Colon (tissue), 2 donors: ENCODE measurements around the gene ABCC1.
"Not testable (repeated sequence)": the region's sequence is repeated elsewhere in the genome, so short reads cannot be mapped to it uniquely, and the experiment has no call there.

Experiments
- FAIRE-seq: peaks from 2 replicates; lab custom pipeline; 2012; peaks lifted over from hg19 to GRCh38; lab: Jason Lieb, UNC
- donor health status: control.
- donor health status: control.

ABCC1 gene

DNA sequence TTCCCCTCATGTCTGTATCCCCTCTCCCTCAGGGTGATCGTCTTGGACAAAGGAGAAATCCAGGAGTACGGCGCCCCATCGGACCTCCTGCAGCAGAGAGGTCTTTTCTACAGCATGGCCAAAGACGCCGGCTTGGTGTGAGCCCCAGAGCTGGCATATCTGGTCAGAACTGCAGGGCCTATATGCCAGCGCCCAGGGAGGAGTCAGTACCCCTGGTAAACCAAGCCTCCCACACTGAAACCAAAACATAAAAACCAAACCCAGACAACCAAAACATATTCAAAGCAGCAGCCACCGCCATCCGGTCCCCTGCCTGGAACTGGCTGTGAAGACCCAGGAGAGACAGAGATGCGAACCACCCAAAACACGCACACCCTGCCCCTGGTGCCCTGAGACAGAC, 191.7 kb downstream of the ABCC1 start:
- no peak for FAIRE-seq

DNA sequence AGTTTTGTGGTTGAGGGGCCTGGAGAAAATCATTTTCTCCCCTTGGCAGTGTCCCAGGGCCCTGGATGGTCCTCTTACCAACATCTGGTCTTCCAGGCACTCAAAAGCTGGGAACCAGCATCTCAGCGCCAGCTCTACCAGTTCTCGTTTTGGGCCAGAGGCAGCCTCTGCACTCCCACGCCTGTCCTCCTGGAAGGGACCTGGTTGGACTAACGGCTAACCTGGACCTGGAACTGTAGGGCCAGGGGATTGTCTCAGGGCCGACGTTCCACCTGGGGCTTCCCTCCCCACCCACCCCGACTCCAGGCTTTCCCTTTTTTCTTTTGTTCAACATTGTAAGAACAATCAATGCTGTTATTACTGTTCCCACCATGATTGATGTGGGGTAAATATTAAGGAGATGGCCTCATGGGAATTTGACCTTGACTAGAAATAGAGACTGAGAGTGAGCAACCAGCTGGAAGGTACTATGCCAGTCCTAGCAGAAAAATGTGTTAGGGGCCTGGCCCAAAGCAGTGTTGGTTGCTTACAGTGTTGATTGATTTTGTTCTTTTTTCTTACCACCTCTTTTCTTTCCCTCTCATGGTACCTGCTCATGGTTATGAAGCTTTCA, 192.5 kb downstream of the ABCC1 start:
- no peak for FAIRE-seq

DNA sequence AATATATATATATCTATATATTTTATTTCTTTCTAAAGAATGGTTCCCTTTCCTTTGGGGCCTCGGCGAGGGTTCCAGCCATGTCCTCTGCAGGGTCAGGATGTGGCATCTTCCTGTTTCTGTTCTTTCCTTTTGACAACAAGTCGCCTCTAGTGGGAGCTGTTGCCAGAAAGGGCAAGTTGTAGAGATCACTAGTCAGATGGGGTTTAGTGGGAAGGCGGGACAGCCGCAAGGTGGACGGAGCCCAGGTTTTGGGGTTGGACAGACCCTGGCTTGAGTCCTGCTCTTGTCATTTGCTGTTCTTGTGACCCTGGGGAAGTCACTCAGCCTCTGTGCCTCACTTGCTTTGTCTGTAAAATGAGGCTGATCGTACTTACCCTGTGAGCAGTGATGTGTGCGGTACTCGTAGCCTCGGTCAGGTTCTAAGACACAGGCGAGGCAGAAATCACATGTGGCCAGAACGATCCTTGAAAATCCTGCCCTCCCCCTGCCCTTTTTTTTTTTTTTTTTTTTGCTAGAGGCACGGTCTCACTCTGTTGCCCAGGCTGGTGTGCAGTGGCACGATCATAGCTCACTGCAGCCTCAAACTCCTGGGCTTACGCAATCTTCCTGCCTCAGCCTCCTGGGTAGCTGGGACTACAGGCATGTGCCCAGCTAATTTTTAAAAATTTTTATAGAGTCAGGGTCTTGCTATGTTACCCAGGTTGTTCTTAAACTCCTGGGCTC, 193.8 kb downstream of the ABCC1 start:
- FAIRE-seq = no peak

DNA sequence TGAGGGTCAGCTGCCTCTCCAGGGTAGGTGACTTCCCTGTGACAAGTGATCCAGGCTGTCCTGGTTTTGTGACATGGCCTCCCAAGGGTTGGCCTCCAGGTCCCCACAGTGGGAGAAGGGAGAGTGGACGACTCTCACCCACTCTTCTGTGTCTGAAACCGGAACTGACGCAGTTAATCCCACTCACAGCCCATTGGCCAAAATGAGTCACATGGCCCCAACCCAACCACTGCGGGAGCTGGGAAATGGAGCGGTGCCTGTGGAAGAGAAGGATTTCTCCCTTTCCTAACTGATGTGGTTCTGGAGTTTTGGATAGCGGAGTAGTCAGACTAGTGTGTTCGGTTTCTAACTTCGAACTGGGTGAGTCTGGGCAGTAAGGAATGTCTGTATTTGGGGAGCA, 194.5 kb downstream of the ABCC1 start:
- no peak for FAIRE-seq

DNA sequence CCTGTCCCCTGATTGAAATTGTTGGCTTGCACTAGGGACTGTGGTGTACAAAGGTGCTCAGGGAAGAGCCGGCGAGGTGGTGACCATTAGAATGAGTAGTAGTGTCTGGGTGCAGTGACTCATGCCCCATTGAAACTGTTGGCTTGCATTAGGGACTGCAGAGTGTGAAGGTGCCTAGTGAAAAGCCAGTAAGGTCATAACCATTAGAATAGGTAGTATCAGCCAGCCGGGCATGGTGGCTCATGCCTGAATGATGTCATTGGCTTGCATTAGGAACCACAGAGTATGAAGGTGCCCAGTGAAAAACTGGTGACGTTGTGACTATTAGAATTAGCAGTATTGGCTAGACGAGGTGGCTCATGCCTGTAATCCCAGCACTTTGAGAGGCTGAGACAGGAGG, 195.0 kb downstream of the ABCC1 start:
- no peak for FAIRE-seq

DNA sequence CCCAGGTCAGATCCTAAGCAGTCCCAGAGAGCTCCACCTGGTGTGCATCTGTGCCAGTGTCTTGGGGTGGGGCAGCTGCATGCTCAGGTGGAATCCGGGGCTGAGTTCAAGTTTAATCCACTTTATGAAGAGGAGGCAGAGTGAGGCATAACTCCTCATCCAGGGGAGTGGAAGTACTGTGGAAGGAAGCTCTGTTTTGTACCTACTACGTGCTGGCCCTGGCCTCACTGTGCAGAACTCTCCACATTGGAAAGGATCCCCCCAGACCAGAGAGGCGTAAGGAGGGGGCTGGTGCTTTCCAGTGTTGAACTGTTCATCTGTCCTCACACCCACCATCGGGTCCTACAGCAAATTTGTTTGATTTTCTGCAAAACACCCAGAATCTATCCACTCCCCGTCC, 195.9 kb downstream of the ABCC1 start:
- FAIRE-seq = no peak

DNA sequence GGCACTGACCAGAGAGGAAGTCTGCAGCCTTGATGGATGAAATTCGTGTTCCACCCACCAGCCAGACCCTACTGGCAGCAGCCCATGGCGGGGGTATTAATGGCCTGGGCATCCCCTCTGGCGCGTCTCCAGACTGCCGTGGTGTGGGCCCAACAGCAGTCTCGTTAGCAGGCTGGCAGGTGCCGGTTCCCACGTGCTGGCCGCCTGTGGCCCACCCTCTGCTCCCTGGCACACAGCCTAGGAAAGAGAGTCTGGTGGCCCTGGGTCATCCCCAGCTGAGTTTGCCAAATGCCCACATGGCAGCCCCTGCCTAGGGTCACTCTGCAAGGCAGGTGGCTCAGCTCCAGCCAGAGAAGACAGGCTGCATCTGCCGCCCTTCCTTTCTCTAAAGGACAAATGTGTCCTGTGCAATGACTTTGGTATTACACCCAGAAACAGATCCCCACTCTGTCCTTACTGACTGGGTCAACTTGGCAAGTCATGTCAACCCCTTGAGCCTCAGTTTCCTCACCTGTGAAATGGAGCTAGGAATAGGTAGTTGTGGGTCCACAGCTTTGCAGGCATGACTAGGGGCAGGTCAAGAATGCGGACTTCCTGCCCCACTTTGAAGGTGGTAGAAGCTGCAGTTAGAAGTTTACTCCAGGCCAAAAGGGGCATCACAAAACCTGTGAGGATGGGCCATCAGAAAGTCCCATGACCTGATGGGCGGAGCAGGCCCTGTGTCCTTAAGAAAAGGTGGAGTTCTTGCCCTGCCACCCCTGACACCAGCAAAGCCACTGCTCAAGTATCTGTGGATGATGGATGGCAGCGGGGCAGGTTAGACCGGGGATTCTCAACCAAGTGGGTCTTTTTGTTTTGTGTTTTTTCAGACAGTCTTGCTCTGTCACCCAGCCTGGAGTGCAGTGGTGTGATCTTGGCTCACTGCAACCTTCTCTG, 197.2 kb downstream of the ABCC1 start:
- no peak for FAIRE-seq

DNA sequence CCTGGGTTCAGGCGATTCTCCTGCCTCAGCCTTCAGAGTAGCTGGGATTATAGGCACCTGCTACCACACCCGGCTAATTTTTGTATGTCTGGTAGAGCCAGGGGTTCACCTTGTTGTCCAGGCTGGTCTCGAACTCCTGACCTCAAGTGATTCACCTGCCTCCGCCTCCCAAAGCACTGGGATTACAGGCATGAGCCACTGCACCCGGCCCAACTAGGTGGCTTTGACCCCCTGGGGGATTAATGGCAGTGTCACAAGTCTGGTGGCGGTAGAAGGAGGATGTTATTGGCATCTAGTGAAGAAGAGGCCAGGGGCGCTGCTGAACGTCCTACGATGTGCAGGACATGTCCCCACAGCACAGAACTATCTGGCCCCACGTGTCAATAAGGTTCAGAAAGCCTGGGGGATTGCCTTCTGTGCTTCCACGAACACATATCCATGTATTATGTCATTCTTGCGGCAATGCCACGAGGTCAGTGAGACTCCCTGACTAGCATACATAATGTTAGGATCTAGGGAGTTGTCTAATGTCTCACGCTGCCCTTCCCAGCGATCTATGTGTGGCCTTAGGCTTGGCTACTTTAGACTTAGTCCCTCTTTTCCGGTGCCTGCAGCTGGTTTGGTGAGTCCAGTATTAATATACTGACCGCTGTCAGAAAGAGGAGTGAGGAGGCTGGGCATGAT, 198.0 kb downstream of the ABCC1 start:
- FAIRE-seq = no peak

DNA sequence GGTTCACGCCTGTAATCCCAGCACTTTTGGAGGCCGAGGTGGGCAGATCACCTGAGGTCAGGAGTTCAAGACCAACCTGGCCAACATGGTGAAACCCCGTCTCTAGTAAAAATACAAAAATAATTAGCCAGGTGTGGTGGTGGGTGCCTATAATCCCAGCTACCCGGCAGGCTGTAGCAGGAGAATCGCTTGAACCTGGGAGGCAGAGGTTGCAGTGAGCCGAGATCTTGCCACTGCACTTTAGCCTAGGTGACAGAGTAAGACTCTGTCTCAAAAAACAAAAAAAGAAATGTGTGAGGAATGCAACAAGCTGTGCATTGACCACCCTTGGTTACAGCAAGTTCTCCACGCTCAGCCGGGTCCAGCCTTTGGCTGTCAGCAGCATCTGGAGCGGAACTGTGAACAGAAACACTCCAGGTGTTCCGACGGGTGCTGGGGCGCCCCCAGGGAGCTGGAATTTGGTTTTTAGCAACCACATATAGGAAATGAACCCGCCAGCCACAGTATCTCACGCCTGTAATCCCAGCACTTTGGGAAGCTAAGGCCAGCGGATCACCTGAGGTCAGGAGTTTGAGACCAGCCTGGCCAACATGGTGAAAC, 198.7 kb downstream of the ABCC1 start:
- not testable (repeated sequence) for FAIRE-seq

DNA sequence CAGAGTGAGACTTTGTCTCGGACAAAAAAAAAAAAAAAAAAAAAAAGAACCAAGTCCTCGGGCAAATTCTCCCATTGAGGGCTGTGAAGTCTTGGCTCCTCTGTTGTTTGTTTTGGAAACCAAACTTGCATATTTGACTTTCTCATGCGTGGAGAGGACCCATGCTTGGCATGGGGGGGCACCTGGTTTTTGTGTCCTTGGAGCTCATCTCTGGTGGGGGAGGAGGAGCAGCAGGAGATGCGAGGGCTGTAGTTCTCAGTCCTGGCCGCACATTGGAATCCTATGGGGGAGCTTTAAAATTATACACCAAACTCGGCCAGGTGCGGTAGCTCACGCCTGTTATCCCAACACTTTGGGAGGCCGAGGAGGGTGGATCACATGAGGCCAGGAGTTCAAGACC, 199.3 kb downstream of the ABCC1 start:
- FAIRE-seq = no peak

DNA sequence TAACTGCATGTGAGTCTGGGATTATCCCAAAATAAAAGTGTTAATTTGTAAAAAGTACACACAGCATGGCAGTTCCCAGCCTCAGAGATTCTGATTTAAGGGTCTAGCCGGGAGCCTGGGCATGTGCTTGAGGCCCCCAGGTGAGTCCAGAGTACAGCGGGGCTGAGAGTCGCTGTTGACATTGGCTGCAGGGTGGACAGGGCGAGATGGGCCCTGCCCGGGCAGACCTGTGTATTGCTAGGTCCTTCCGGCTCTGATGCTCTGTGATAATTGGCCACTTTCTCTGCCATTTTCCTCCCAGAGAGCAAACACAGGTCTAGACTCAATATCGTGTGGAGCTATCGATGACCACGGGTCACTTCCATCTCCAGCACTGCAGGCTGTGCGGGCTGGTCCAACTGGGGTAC, 200.3 kb downstream of the ABCC1 start:
- FAIRE-seq = no peak

DNA sequence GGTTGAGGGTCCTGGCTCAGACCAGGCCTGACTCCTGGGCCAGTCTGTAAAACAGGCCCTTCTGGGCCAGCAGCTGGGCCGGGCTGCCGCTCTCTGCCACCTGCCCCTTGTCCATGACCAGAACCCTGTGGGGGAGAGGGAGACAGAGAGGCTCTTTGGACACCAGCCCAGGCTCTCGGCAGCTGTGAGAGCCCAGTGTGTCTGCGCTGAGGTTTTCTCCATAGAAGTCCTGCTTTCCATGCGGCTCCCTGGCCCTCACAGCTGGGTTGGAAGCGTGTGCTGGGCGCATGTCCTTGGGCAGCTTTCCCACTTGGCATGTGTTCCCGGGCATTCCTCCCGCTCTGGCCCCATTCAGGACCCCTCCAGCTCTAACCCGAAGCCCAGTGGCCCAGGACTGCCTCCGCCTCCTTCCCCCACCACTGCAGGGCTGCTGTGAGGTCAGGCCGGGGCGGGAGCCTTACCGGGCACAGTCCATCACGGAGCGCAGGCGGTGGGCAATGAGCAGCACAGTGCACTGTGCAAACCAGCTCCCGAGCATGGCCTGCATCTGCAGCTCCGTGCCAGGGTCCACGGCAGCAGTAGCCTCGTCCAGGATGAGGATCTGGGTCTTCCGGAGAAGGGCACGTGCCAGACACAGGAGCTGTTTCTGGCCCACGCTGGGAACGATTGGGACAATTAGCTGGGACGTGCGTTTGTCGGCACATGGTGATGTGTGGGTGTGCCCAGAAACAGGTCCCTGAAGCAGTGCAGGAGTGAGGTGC, 200.9 kb downstream of the ABCC1 start:
- FAIRE-seq = no peak

DNA sequence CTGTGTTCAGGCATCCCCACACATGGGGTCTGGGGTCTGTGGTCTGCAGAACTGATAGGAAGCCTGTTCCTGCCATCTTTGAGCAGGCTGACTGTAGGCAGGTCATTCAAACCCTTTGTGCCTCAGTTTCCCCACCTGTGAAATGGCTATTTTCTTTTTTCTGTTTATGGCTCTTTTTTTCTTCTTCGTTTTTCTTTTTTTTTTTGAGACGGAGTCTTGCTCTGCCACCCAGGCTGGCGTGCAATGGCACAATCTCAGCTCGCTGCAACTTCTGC, 201.4 kb downstream of the ABCC1 start:
- FAIRE-seq = no peak

DNA sequence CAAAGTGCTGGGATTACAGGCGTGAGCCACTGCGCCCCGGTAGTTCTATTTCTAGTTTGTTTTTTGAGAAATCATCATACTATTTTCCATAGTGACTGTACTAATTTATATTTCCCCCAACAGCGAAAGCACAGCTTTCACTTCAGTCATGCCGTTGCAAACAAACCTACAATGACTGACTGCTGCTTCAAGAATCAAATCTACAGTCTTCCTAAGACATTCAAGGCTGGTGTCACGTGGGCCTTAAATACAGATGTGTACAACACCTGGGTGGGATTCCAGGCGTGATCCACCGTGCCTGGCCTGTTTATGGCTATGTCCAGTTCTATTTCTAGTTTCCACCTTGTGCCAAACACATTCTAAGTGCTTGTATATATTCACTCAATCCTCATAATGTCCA, 201.9 kb downstream of the ABCC1 start:
- no peak for FAIRE-seq

DNA sequence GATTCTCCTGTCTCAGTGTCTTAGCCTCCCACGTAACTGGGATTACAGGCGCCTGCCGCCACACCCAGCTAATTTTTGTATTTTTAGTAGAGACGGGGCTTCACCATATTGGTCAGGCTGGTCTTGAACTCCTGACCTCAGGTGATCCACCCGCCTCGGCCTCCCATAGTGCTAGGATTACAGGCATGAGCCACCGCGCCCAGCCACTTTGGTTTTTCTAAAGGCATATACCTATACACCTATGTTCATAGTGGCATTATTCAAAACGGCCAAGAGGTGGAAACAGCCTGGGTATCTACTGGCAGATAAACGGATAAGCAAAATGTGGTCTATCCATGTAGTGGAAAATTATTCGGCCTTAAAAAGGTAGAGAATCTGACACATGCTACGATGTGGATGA, 203.6 kb downstream of the ABCC1 start:
- FAIRE-seq = not testable (repeated sequence)

DNA sequence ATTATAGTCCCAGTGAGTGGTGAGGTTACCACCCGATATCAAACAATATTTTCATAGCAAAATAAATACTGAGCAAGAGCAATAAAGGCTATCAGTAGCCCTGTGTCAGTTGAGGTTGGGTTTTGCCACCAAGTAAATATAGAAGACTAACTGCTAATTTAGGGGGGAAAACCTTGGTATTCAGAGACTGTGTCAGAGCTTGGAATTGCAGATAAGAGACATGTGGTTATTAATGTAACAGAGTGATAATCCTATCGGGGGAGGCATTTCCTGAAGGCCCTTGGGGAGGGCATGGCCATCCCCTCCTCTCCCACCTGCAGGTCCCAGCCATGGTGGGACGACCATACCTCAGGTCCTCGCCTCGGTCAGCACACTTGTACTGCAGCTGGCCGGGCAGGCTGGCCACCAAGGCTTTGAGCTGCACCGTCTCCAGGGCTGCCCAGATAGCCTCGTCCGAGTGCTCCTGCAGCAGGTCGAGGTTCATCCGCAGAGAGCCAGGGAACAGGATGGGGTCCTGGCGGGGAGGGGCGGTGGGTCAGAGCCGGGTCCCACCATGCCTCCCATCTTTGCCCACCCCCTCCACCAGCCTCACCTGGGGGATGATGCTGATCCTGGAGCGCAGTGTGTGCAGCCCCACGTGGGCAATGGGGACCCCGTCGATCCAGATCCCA, 205.0 kb downstream of the ABCC1 start:
- no peak for FAIRE-seq

DNA sequence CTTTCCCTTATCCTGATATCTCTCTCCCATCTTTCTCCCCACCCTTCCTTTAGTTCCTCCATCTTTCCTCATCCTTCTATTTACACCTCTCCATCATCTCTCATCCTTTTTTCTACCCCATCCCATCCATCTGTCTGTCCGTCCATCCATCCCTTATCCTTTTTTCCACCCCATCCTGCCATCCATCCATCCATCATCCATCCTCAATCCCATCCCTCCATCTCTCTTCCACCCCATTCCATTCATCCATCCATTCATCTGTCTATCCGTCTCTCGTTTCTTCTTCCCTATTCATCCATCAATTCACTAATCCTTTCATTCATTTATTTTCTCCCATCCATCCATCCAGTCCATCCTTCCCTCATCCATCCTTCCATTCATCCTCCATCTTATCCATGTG, 205.8 kb downstream of the ABCC1 start:
- FAIRE-seq = no peak

DNA sequence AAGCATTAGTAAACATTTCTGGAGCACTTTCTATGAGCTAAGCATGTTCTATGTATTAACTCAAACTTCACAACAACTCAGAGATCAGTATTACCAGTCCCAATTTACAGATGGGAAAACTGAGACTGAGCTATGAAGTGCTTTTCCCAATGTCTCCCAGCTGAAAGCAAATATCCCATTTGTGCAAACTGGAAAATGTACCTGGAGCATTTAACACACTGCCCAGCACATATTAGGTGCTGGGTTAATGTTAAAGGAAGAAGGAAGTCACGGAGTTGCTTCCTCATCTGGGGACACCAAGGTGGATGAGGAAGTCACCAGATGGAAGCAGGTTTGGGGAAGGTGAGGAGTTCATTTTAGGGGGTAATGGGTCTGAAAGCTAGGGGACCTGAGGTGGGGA, 207.8 kb downstream of the ABCC1 start:
- no peak for FAIRE-seq

DNA sequence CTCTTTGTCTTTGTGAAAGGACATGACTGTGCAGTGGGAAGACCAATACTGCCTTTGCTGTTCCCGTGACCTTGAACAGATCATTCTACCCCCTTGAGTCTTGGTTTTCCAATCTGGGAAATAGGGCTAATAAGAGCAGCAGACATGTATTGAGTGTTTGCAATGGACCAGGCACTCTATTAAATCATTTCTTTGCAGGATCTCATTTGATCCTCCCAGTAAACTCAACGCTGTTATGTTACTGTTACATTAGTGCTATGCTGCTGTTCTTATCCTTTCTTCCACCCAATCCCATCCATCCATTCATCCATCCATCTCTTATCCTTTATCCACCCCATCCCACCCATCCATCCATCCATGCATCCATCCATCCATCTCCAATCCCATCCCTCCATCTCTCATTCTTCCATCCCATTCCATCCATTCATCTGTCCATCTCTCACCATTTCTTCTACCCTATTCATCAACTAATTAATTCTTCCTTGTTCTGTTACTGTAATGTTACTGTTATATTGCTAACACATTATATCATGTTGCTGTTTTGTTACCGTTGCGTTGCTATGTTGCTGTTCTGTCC, 208.8 kb downstream of the ABCC1 start:
- FAIRE-seq = no peak

DNA sequence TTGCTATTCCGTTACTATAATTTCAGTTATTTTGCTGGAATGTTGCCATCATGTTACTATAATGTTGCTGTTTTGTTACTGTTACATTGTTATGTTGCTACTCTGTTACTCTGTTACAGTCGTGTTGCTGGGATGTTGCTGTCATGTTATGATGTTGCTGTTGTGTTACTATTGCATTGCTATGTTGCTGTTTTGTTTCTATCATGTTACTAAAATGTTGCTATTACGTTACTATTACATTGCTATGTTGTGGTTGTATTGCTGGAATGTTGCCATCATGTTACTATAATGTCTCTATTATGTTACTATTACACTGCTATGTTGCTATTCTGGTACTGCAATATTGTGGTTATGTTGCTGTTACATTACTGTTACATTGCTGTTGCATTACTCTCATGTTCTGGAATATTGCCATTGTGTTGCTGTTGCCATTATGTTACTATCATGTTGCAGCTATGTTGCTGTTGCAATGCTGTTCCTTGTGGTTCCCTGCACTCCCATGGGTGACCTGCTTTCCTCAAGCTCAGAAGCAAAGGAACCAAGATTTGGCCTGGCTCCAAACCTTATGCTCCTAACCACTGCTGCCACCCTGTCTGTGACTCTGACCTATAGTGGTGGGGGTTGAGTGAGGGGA, 209.4 kb downstream of the ABCC1 start:
- no peak for FAIRE-seq
